NT2/D1 (cell line): Measurements from ENCODE around the gene MEGF8.

Source experiments
- DNase-seq: peaks from one replicate; pipeline ENCODE4 v3.0.0-alpha.2; 2011; ENCODE audit warnings: low read depth, low spot score
- H3K27me3 ChIP-seq: 2 replicates; pipeline ENCODE4 v1.6.0; 2011; ENCODE audit warnings: mild to moderate bottlenecking; ENCODE audit not compliant: insufficient read length, insufficient read depth
- H3K36me3 ChIP-seq: 2 replicates; pipeline ENCODE4 v1.6.1; 2011; ENCODE audit warnings: mild to moderate bottlenecking, low read length, mixed read lengths; ENCODE audit not compliant: insufficient read depth, insufficient read length
- H3K4me1 ChIP-seq: 2 replicates; pipeline ENCODE4 v1.5.1; 2011; ENCODE audit not compliant: insufficient read depth, insufficient read length
- H3K4me3 ChIP-seq: 2 replicates; pipeline ENCODE4 v1.5.1; 2011; ENCODE audit warnings: low read depth; ENCODE audit not compliant: insufficient read length
- H3K9ac ChIP-seq: 2 replicates; pipeline ENCODE4 v1.6.0; 2011; ENCODE audit warnings: low read depth; ENCODE audit not compliant: insufficient read length
- H3K9me3 ChIP-seq: 2 replicates; pipeline ENCODE4 v1.5.1; 2011; ENCODE audit warnings: mild to moderate bottlenecking, low read length; ENCODE audit not compliant: insufficient read depth
- SUZ12 ChIP-seq: IDR thresholded peaks from 2 replicates; pipeline ENCODE4 v1.6.1; 2011; ENCODE audit not compliant: insufficient read length, insufficient read depth; ENCODE audit errors: extremely low read depth
- YY1 ChIP-seq: IDR thresholded peaks from 2 replicates; pipeline ENCODE4 v1.6.1; 2011; ENCODE audit not compliant: insufficient read length, insufficient read depth
- ZNF274 ChIP-seq: IDR thresholded peaks from 2 replicates; pipeline ENCODE4 v1.6.1; 2011; ENCODE audit warnings: mild to moderate bottlenecking, low read depth, low read length

Gene MEGF8

GRCh38 chr19:42279902-42280814 is 45.3 kb upstream of the MEGF8 start:
- no peaks in the 10 kb centered on the region for H3K9me3 ChIP-seq
- peaks cover 29% of the 10 kb centered on the region for H3K4me1 ChIP-seq
- DNase-seq, result no peak
- H3K4me3 ChIP-seq, result peak overlapping the region; percentile 77
- no peak for TF ChIP-seq YY1
- TF ChIP-seq ZNF274, result no peak
- no peaks in the 10 kb centered on the region for H3K27me3 ChIP-seq
- H3K36me3 ChIP-seq, result peaks cover 8% of the 10 kb centered on the region
- H3K9ac ChIP-seq, result peak overlapping the region; percentile 69

DNA sequence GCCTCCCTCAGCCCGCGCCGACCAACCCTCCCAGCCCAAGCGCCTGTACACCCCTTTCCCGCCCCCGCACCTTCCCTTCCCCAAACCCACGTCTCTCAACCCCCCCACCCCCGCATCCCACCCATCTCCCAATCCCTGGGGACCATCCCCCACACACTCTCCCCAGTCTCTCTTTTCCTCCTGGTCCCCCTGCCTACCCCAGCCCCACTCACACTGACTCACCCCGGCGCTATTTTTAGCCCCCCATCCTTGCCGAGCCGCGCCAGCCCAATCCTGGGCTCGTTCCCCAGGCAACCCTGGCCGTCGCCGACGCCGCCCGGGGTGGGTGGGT is 44.7 kb upstream of the MEGF8 start:
- DNase-seq, result no peak
- Histone ChIP-seq H3K4me3 (peak overlapping the region; percentile 77), H3K27me3 (no peaks in the 10 kb centered on the region), H3K9me3 (no peaks in the 10 kb centered on the region), H3K36me3 (peaks cover 6% of the 10 kb centered on the region), H3K4me1 (peaks cover 29% of the 10 kb centered on the region), H3K9ac (peak overlapping the region; percentile 79)
- TF ChIP-seq ZNF274, result no peak
- TF ChIP-seq YY1, result no peak
- TF ChIP-seq SUZ12, result no peak

DNA sequence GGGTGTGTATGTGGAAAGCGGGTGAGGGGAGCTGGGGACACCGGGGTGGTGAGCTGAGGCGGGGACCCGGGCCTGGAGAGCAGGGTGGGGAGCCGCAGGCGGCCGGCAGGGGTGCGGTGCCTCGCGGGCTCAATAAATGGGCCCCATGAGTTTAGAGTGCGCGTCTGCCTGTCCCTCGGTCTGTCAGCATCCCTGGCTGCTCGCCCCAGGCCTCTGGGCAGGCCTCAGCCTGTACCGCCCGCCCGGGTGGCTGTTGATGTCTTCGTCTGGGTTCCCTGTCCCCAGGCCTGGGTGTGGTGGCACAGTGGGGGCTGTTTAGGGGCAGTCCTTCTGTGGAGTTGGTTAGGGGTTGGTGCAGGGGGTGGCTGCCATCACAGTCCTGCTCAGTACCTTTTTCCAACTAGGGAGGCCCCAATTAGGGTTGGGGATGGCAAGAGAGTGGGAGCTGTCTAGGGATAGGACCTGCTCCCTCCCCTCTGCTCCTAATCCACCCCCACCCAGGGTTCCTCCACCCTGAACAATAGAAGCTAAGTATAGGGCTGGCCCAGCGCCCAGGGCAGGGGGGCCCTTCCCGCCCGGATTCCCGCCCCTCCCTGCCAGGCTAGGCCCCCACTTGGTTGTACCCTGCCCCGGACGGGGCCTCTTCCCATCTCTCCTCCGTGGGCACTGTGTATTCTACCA is 44.1 kb upstream of the MEGF8 start:
- TF ChIP-seq YY1 (no peak), ZNF274 (no peak), SUZ12 (no peak)
- no peak for DNase-seq
- Histone ChIP-seq H3K36me3 (peaks cover 7% of the 10 kb centered on the region), H3K4me3 (peak overlapping the region; percentile 77), H3K9ac (peak overlapping the region; percentile 79), H3K27me3 (no peaks in the 10 kb centered on the region), H3K9me3 (no peaks in the 10 kb centered on the region), H3K4me1 (peaks cover 34% of the 10 kb centered on the region)

DNA sequence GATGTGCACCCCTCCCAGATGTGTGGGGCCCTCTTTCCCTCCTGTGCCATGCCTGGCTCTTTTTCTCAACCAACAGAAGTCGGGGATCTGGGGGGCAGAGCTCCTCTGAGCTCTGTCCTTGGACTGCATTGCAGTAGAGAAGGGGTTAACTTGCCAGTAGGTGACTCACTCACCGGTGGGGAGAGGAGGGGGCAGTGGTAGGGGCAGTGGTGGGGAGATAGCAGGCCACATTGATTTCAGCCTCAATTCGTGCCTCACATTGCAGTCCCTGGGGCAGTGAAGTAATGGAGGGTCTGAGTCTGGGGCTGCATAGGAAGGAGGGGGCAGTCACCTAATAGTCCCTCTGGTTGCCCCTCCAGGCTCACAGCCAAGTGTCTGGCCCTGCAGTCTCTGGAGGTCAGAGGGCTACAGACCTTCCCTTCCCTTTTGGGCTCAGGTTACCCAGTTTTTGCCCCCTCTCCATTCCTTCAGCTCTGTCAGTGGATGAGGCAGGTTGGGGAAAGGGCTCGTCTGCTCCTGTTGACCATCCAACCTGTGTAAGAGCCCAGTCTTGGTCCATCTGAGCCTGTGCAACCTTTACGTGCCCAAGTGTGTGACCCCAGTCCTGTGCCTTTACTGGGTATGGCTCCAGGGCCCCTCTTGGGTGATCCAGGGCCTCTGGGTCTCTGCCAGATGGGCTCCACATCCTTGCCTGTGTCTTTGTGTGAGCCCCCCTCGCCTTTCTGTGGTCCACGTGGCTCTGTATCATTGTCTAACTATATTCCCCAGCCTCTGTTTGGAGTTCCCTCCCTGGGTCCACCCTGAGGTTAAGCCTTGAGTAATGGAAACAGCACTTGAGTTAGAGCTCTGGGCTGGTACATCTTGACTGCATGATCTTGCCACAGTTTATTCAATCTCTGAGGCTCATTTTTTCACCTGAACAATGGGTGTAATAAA is 43.3 kb upstream of the MEGF8 start:
- Histone ChIP-seq H3K4me3 (peak overlapping the region; percentile 77), H3K9ac (peak overlapping the region; percentile 79)

DNA sequence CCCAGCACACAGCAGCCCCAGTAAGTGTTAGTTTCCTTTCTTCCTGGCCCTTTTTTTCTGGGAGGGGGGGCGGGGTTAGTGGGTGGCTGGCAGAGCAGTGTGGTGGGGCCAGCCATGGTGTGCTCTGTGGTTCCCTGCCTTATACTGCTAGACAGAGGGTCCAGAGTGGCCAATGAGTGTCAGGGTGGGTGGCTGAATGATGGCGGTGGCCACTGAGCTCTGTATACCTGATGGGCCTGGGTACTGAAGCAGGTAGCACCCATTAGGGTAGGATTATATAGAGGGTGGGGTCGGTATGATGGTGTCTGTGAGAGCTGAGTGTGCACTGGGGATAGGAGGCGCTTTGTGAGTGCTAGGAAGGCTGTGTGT is 42.6 kb upstream of the MEGF8 start:
- Histone ChIP-seq H3K9ac (peak overlapping the region; percentile 94), H3K27me3 (no peaks in the 10 kb centered on the region), H3K4me3 (peak overlapping the region; percentile 49), H3K4me1 (peaks cover 34% of the 10 kb centered on the region), H3K9me3 (no peaks in the 10 kb centered on the region), H3K36me3 (peaks cover 21% of the 10 kb centered on the region)
- no peak for TF ChIP-seq SUZ12
- no peak for TF ChIP-seq YY1
- no peak for TF ChIP-seq ZNF274
- DNase-seq, result no peak

More for the DNA sequence above, 43.3 kb upstream of the MEGF8 start:
- peaks cover 14% of the 10 kb centered on the region for H3K36me3 ChIP-seq
- H3K27me3 ChIP-seq, result no peaks in the 10 kb centered on the region
- TF ChIP-seq ZNF274, result no peak
- TF ChIP-seq YY1, result no peak
- no peak for TF ChIP-seq SUZ12
- H3K9me3 ChIP-seq, result no peaks in the 10 kb centered on the region
- DNase-seq, result no peak
- peaks cover 34% of the 10 kb centered on the region for H3K4me1 ChIP-seq

- Histone ChIP-seq H3K4me1 (peaks cover 29% of the 10 kb centered on the region), H3K27me3 (no peaks in the 10 kb centered on the region), H3K4me3 (peak overlapping the region; percentile 49), H3K9ac (peak overlapping the region; percentile 94), H3K36me3 (peaks cover 28% of the 10 kb centered on the region), H3K9me3 (no peaks in the 10 kb centered on the region)
- TF ChIP-seq ZNF274 (no peak), SUZ12 (no peak), YY1 (no peak)
- peak; percentile 77 for DNase-seq
Observed at GRCh38 chr19:42283188-42284065, 42.0 kb upstream of the MEGF8 start.
